HCT116 (cell line): Measurements from ENCODE around the gene STPG3. TPM values are rescaled to one million over a fixed set of nuclear protein-coding genes. Genes with fewer than 3 reads are reported as not detected.

Experiments
- ATAC-seq: fragments of 200-7000 bp; cut with Tn5 transposase; 2 replicates; pipeline ENCODE4 v1.9.1; 2020; ENCODE audit warnings: mild to moderate bottlenecking, moderate library complexity
- BruUV-seq: library from RNA; stranded (reverse); fragments of 400-500 nt; replicated peaks from 2 replicates; lab custom pipeline; 2021; lab: Mats Ljungman, UMichigan
- CTCF ChIA-PET: fragments of 300-600 bp; sonication (Branson Sonifier 250); formaldehyde crosslinking; loops from one replicate; lab custom pipeline; 2021; ENCODE audit warnings: antibody characterized with exemption; lab: Charles Lee
- POLR2A ChIA-PET: fragments of 300-600, 350-600 bp; sonication (Branson Sonifier 250); formaldehyde crosslinking; loops from one replicate; lab custom pipeline; 2021; ENCODE audit warnings: antibody characterized with exemption; lab: Charles Lee
- RAD21 ChIA-PET, 2 experiments: fragments of 300-600 bp; sonication (Branson Sonifier 250); formaldehyde crosslinking; loops; one replicate each; lab custom pipeline; 2023; ENCODE audit warnings: low total read pairs in 2 of 2; ENCODE audit not compliant: uncharacterized antibody in 2 of 2, unreplicated experiment in 2 of 2, low non-redundant PET in 1 of 2; lab: Charles Lee
- DNase-seq: peaks from one replicate; pipeline ENCODE4 v3.0.0-alpha.2; 2010; ENCODE audit warnings: low read depth, low spot score
- H2AFZ ChIP-seq: fragments of 200-600 bp; shearing (Covaris generic), sonication (generic); 2 replicates; pipeline ENCODE4 v1.6.1; 2017; ENCODE audit warnings: low read depth, mixed run types, mixed read lengths, antibody characterized with exemption, low read length; ENCODE audit not compliant: poor library complexity, severe bottlenecking
- H3K27ac ChIP-seq: 2 replicates; pipeline ENCODE4 v1.5.1; 2012; ENCODE audit warnings: low read depth, low read length
- H3K27me3 ChIP-seq: fragments of 200-600 bp; sonication (generic); 2 replicates; pipeline ENCODE4 v1.6.1; 2016; ENCODE audit warnings: mixed run types, low read length, mixed read lengths; ENCODE audit not compliant: insufficient read depth
- H3K36me3 ChIP-seq, 2 experiments: fragments of 200-500 bp in 1 of 2; fragments of 200-600 bp in 1 of 2; sonication (Bioruptor generic) in 1 of 2; sonication (generic) in 1 of 2; 2 replicates each; pipeline versions ENCODE4 v1.5.1 to v1.6.1; 2014 to 2016; ENCODE audit warnings: low read length in 2 of 2, inconsistent platforms in 1 of 2, mixed read lengths in 1 of 2, mixed run types in 1 of 2; ENCODE audit not compliant: insufficient read depth in 2 of 2, control insufficient read depth in 1 of 2
- H3K4me1 ChIP-seq, 2 experiments: fragments of 200-600 bp in 1 of 2; sonication (generic) in 1 of 2; 2 replicates each; pipeline versions ENCODE4 v1.5.1 to v1.6.1; 2012 to 2017; ENCODE audit warnings: low read length in 2 of 2, inconsistent platforms in 1 of 2, mild to moderate bottlenecking in 1 of 2, mixed read lengths in 1 of 2, mixed run types in 1 of 2, moderate library complexity in 1 of 2; ENCODE audit not compliant: insufficient read depth in 2 of 2, control insufficient read depth in 1 of 2
- H3K4me2 ChIP-seq: fragments of 200-600 bp; sonication (generic); 2 replicates; pipeline ENCODE4 v1.6.1; 2017; ENCODE audit warnings: mixed run types, low read length, mixed read lengths
- H3K4me3 ChIP-seq, 2 experiments: fragments of 200-600 bp in 1 of 2; sonication (generic) in 1 of 2; replicated peaks in 1 of 2; 2 replicates each; pipeline ENCODE4 v1.5.1; 2011 to 2016; ENCODE audit warnings: low read length in 2 of 2, control low read depth in 1 of 2, low read depth in 1 of 2, mild to moderate bottlenecking in 1 of 2, mixed read lengths in 1 of 2, mixed run types in 1 of 2
- H3K79me2 ChIP-seq: fragments of 200-600 bp; sonication (generic); 2 replicates; pipeline ENCODE4 v1.6.1; 2017; ENCODE audit warnings: mild to moderate bottlenecking, mixed run types, low read length, moderate library complexity, mixed read lengths; ENCODE audit not compliant: insufficient read depth
- H3K9ac ChIP-seq: fragments of 200-600 bp; sonication (generic); 2 replicates; pipeline ENCODE4 v1.6.1; 2016; ENCODE audit warnings: low read length, mixed read lengths
- H3K9me2 ChIP-seq: fragments of 200-600 bp; sonication (generic), shearing (Covaris generic); 2 replicates; pipeline ENCODE4 v1.6.1; 2017; ENCODE audit warnings: mixed run types, mild to moderate bottlenecking, moderate library complexity; ENCODE audit not compliant: insufficient read depth
- H3K9me3 ChIP-seq, 2 experiments: fragments of 200-500 bp in 1 of 2; fragments of 200-600 bp in 1 of 2; sonication (Bioruptor generic) in 1 of 2; sonication (generic) in 1 of 2; 2 replicates each; pipeline ENCODE4 v1.6.1; 2014 to 2017; ENCODE audit warnings: low read length in 2 of 2, mixed read lengths in 2 of 2, inconsistent platforms in 1 of 2, low read depth in 1 of 2, mild to moderate bottlenecking in 1 of 2, mixed run types in 1 of 2, moderate library complexity in 1 of 2; ENCODE audit not compliant: control insufficient read depth in 1 of 2, insufficient read depth in 1 of 2
- H4K20me1 ChIP-seq: fragments of 200-600 bp; sonication (generic), shearing (Covaris generic); 2 replicates; pipeline ENCODE4 v1.6.1; 2017; ENCODE audit warnings: mixed run types, mild to moderate bottlenecking, moderate library complexity; ENCODE audit not compliant: insufficient read depth
- ELF1 ChIP-seq: IDR thresholded peaks from 2 replicates; pipeline ENCODE4 v1.6.1; 2012; ENCODE audit warnings: low read depth, borderline replicate concordance
- POLR2A ChIP-seq: IDR thresholded peaks from 2 replicates; pipeline ENCODE4 v1.7.0; 2011; ENCODE audit warnings: borderline replicate concordance; ENCODE audit not compliant: insufficient read depth, insufficient read length; ENCODE audit errors: extremely low read depth
- RAD21 ChIP-seq: IDR thresholded peaks from 2 replicates; pipeline ENCODE4 v1.6.1; 2012; ENCODE audit warnings: low read depth, mild to moderate bottlenecking
- TCF7L2 ChIP-seq: IDR thresholded peaks from 2 replicates; pipeline ENCODE4 v1.7.0; 2011; ENCODE audit warnings: borderline replicate concordance, inconsistent platforms; ENCODE audit not compliant: insufficient read depth, insufficient read length; ENCODE audit errors: extremely low read depth
- ZBTB33 ChIP-seq: IDR thresholded peaks from 2 replicates; pipeline ENCODE4 v1.6.1; 2011; ENCODE audit warnings: mild to moderate bottlenecking, low read length, moderate library complexity; ENCODE audit not compliant: insufficient replicate concordance; ENCODE audit errors: extremely low read depth
- ZFX ChIP-seq: fragments of 450-650 bp; IDR thresholded peaks from 2 replicates; pipeline ENCODE4 v1.6.1; 2017
- intact Hi-C: fragments of 100-400 bp; cut with micrococcal nuclease; formaldehyde crosslinking; loops from 2 replicates; pipeline ENCODE4 v1.10.0; 2022
- total RNA-seq: library from RNA; stranded (reverse); gene quantifications from one replicate; pipeline ENCODE4 v1.2.1, GENCODE V29; 2021; ENCODE audit not compliant: unreplicated experiment
- TF ChIP-seq, protein P1 (sequence below): IDR thresholded peaks from 2 replicates; pipeline ENCODE4 v1.6.1; 2012

STPG3 gene
- total RNA-seq, 1 experiment from 2014 or later = not detected

GRCh38 chr9:137204731-137205125 is 46.4 kb upstream of the STPG3 start:
- Histone ChIP-seq H3K9ac (peak overlapping the region; percentile 95), H3K27ac (peak overlapping the region; percentile 78), H3K4me1 (peaks cover 22 to 37% of the 10 kb centered on the region in 2 experiments), H3K9me3 (no peaks in the 10 kb centered on the region), H3K4me2 (peak overlapping the region; percentile 93), H4K20me1 (no peaks in the 10 kb centered on the region), H3K36me3 (peaks cover 0 to 9% of the 10 kb centered on the region in 2 experiments; a peak in 2 of 4 replicates), H3K79me2 (peaks cover 62% of the 10 kb centered on the region), H3K4me3 (peak overlapping the region; percentile 91 to 98), H3K27me3 (no peaks in the 10 kb centered on the region), H3K9me2 (no peaks in the 10 kb centered on the region), H2AFZ (no peak overlapping the region)
- no peak for TF ChIP-seq POLR2A
- no peak for TF ChIP-seq TCF7L2
- TF ChIP-seq ZBTB33 = no peak
- TF ChIP-seq RAD21 = no peak
- TF ChIP-seq ZFX = no peak
- no peak for TF ChIP-seq ELF1
- TF ChIP-seq, protein P1, sequence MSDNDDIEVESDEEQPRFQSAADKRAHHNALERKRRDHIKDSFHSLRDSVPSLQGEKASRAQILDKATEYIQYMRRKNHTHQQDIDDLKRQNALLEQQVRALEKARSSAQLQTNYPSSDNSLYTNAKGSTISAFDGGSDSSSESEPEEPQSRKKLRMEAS = no peak
- CTCF ChIA-PET = no interaction called here
- DNase-seq (no peak), ATAC-seq (no peak)
- RAD21 ChIA-PET = no interaction called here
- POLR2A ChIA-PET = interaction anchor here (1.9 to 2.1 kb wide), 2 partner anchors 16 to 18 kb away, joined by 6 read pairs; partner anchors contain the start of gene SSNA1
- no TSS peak for BruUV-seq
- intact Hi-C loops = loop anchor here (2.0 kb wide), 1 partner anchor 18 kb away; the partner anchor contains the start of gene RNF208
